Right cardiac atrium (tissue), 5 donors: ENCODE data around the gene TEX14. TPM values are rescaled to one million over a fixed set of nuclear protein-coding genes. Genes with fewer than 3 reads are reported as not detected.

ENCODE experiments used
- ATAC-seq, 2 donors: fragments of 200-7000 bp; cut with Tn5 transposase; one replicate each; pipeline versions ENCODE4 v1.8.0 to v1.9.1; 2020; ENCODE audit warnings: moderate library complexity in 2 of 2, mild to moderate bottlenecking in 1 of 2
- DNase-seq, 3 donors: peaks; one replicate each; pipeline ENCODE4 v3.0.0-alpha.2; 2020
- H3K27ac ChIP-seq: one replicate; pipeline ENCODE4 v1.5.1; 2013; ENCODE audit warnings: mild to moderate bottlenecking, low read length, control low read depth, moderate library complexity
- H3K27me3 ChIP-seq: one replicate; pipeline ENCODE4 v1.6.1; 2013; ENCODE audit not compliant: control insufficient read depth, insufficient read depth
- H3K4me1 ChIP-seq: one replicate; pipeline ENCODE4 v1.6.1; 2013; ENCODE audit warnings: low read length; ENCODE audit not compliant: control insufficient read depth, insufficient read depth
- H3K4me3 ChIP-seq: one replicate; pipeline ENCODE4 v1.5.1; 2013; ENCODE audit warnings: low read length, control low read depth
- H3K9me3 ChIP-seq: one replicate; pipeline ENCODE4 v1.6.1; 2013; ENCODE audit warnings: low read length; ENCODE audit not compliant: control insufficient read depth
- whole genome bisulfite sequencing: extraction: QIAGEN DNeasy Blood & Tissue Kit; methylation state at CpG from one replicate; pipeline ENCODE4 v1.1.7; 2013; 5-methylcytosine and 5-hydroxymethylcytosine counted together
- intact Hi-C, 4 donors: fragments of 100-400 bp; cut with DNase I; formaldehyde crosslinking; loops; one replicate each; pipeline versions ENCODE4 v1.11.0 to v1.14.0; 2022 to 2023
- long read RNA-seq, 4 donors: library from polyadenylated mRNA; unstranded; transcript quantifications; one replicate each; pipeline ENCODE4 v2.0.0, GENCODE V29; 2020 to 2021
- polyA plus RNA-seq: library from polyadenylated mRNA; stranded (reverse); fragments of 200-250 nt; gene quantifications from one replicate; pipeline ENCODE4 v1.2.3, GENCODE V29; 2013
- total RNA-seq, 4 donors: library from RNA; stranded (reverse); fragmentation: NEBNext Ultra II Directional; extraction: Animal tissue kit (Norgen Biotek cat#: 25700); gene quantifications; one replicate each; pipeline ENCODE4 v1.2.1, GENCODE V29; 2021
- donor health status: healthy with polysubstance abuse.
- donor health status: DM: no; HTN: yes; CAD: no.
- donor health status: DM: no; HTN: no; CAD: no.
- donor health status: DM: no; HTN: yes; CAD: no; lungs with severe emphysema.
- donor health status: DM: yes; HTN: yes; CAD: no.

The TEX14 gene
- total RNA-seq (under 1 TPM in 3 of 4 donors, not detected in 1; 0.15 to 0.57 (median 0.20) TPM), polyA plus RNA-seq (0.27 TPM)
- long read RNA-seq, donor 1, partial matches to known transcripts = 0 of 1 reads
- long read RNA-seq, donor 1, other reads (novel, unspliced or antisense) = 1 of 1 reads
- long read RNA-seq, donor 2 = 0 reads
- long read RNA-seq, donor 3 = 0 reads
- long read RNA-seq, donor 4 = 0 reads

- intact Hi-C loops = loop anchor here in 3 of 4 donors (2.0 to 5.0 kb wide), 3 partner anchors 59 to 174 kb away; no protein-coding TSS in a partner anchor
Measured at GRCh38 chr17:58691701-58692238, at the start of gene TEX14. Gene TEX14, minus strand, starts transcription at chr17:58692045. Its CDS starts 40,044 bp downstream, at chr17:58652001.

GRCh38 chr17:58741121-58741625 is 49.3 kb upstream of the TEX14 start:
- WGBS = 88% methylated on average over 8 of the region's 8 CpGs
- intact Hi-C loops = loop anchor here in 1 of 4 donors (10.0 kb wide), 1 partner anchor 224 kb away; no protein-coding TSS in a partner anchor
- Histone ChIP-seq H3K4me1 (no peaks in the 10 kb centered on the region), H3K9me3 (no peaks in the 10 kb centered on the region), H3K27ac (no peak overlapping the region), H3K4me3 (no peak overlapping the region), H3K27me3 (no peaks in the 10 kb centered on the region)
- ATAC-seq (no peak), DNase-seq (no peak)

More at GRCh38 chr17:58691701-58692238, at the start of gene TEX14:
- H3K4me1 ChIP-seq = no peaks in the 10 kb centered on the region
- H3K27me3 ChIP-seq = no peaks in the 10 kb centered on the region
- DNase-seq (peak in 1 of 3 donors; percentile 56), ATAC-seq (no peak)
- H3K9me3 ChIP-seq = no peaks in the 10 kb centered on the region
- H3K27ac ChIP-seq = peak within 1 kb of the TSS; percentile 49
- WGBS = 95% methylated on average over 17 of the region's 19 CpGs
- peak within 1 kb of the TSS; percentile 62 for H3K4me3 ChIP-seq

- intact Hi-C loops = no loop called here
- 74% methylated on average over 3 of the region's 3 CpGs for WGBS
- H3K4me3 ChIP-seq = no peak overlapping the region
- ATAC-seq = no peak
- H3K4me1 ChIP-seq = no peaks in the 10 kb centered on the region
- DNase-seq = no peak
- H3K27ac ChIP-seq = no peak overlapping the region
- no peaks in the 10 kb centered on the region for H3K9me3 ChIP-seq
- no peaks in the 10 kb centered on the region for H3K27me3 ChIP-seq
Measured at GRCh38 chr17:58734811-58735210, 43.0 kb upstream of the TEX14 start.

GRCh38 chr17:58734040-58734439 is 42.2 kb upstream of the TEX14 start:
- no peak overlapping the region for H3K27ac ChIP-seq
- no peaks in the 10 kb centered on the region for H3K9me3 ChIP-seq
- no peaks in the 10 kb centered on the region for H3K27me3 ChIP-seq
- no peak overlapping the region for H3K4me3 ChIP-seq
- H3K4me1 ChIP-seq = no peaks in the 10 kb centered on the region
- intact Hi-C loops = no loop called here
- no peak for DNase-seq
- ATAC-seq = no peak
- WGBS = 92% methylated on average over 3 of the region's 3 CpGs

GRCh38 chr17:58730937-58731336 is 39.1 kb upstream of the TEX14 start:
- H3K4me3 ChIP-seq = no peak overlapping the region
- no peaks in the 10 kb centered on the region for H3K9me3 ChIP-seq
- H3K27ac ChIP-seq = no peak overlapping the region
- intact Hi-C loops = no loop called here
- no peak for DNase-seq
- ATAC-seq = no peak
- no peaks in the 10 kb centered on the region for H3K4me1 ChIP-seq
- no peaks in the 10 kb centered on the region for H3K27me3 ChIP-seq

GRCh38 chr17:58728798-58729197 is 37.0 kb upstream of the TEX14 start:
- 44% methylated on average over 1 of the region's 1 CpG for WGBS
- intact Hi-C loops = no loop called here
- DNase-seq (no peak), ATAC-seq (no peak)
- Histone ChIP-seq H3K27ac (no peak overlapping the region), H3K9me3 (no peaks in the 10 kb centered on the region), H3K27me3 (no peaks in the 10 kb centered on the region), H3K4me1 (no peaks in the 10 kb centered on the region), H3K4me3 (no peak overlapping the region)

GRCh38 chr17:58722696-58723095 is 30.9 kb upstream of the TEX14 start:
- H3K27me3 ChIP-seq = no peaks in the 10 kb centered on the region
- DNase-seq = no peak

GRCh38 chr17:58722274-58722673 is 30.4 kb upstream of the TEX14 start:
- no peaks in the 10 kb centered on the region for H3K9me3 ChIP-seq
- DNase-seq (no peak), ATAC-seq (no peak)
- intact Hi-C loops = no loop called here
- H3K27ac ChIP-seq = no peak overlapping the region
- H3K4me1 ChIP-seq = no peaks in the 10 kb centered on the region
- H3K4me3 ChIP-seq = no peak overlapping the region
- 95% methylated on average over 1 of the region's 1 CpG for WGBS
- no peaks in the 10 kb centered on the region for H3K27me3 ChIP-seq

More at GRCh38 chr17:58722696-58723095, 30.9 kb upstream of the TEX14 start:
- Histone ChIP-seq H3K4me3 (no peak overlapping the region), H3K9me3 (no peaks in the 10 kb centered on the region), H3K27ac (no peak overlapping the region), H3K4me1 (no peaks in the 10 kb centered on the region)
- WGBS = 96% methylated on average over 2 of the region's 2 CpGs
- intact Hi-C loops = no loop called here
- no peak for ATAC-seq

- Histone ChIP-seq H3K27ac (no peak overlapping the region), H3K4me3 (no peak overlapping the region), H3K27me3 (no peaks in the 10 kb centered on the region), H3K9me3 (no peaks in the 10 kb centered on the region), H3K4me1 (no peaks in the 10 kb centered on the region)
- 52% methylated on average over 4 of the region's 4 CpGs for WGBS
- intact Hi-C loops = loop anchor here (2.0 to 10.0 kb wide), 3 partner anchors 294 to 296 kb away; no protein-coding TSS in a partner anchor
- DNase-seq = no peak
- ATAC-seq = no peak
Measured at GRCh38 chr17:58710948-58711552, 19.2 kb upstream of the TEX14 start.

GRCh38 chr17:58706351-58707140 is 14.7 kb upstream of the TEX14 start:
- intact Hi-C loops = no loop called here
- 55% methylated on average over 3 of the region's 3 CpGs for whole genome bisulfite sequencing
- H3K27me3 ChIP-seq = no peaks in the 10 kb centered on the region
- DNase-seq (no peak), ATAC-seq (no peak)
- no peak overlapping the region for H3K4me3 ChIP-seq
- H3K4me1 ChIP-seq = no peaks in the 10 kb centered on the region
- H3K27ac ChIP-seq = no peak overlapping the region
- H3K9me3 ChIP-seq = no peaks in the 10 kb centered on the region

GRCh38 chr17:58703916-58704286 is 12.1 kb upstream of the TEX14 start:
- WGBS = 93% methylated on average over 2 of the region's 2 CpGs
- no peak for ATAC-seq

More at GRCh38 chr17:58703916-58704286, 12.1 kb upstream of the TEX14 start:
- DNase-seq = no peak
- intact Hi-C loops = no loop called here
- Histone ChIP-seq H3K4me1 (no peaks in the 10 kb centered on the region), H3K27me3 (no peaks in the 10 kb centered on the region), H3K4me3 (no peak overlapping the region), H3K27ac (no peak overlapping the region), H3K9me3 (no peaks in the 10 kb centered on the region)
